Fibroblast of villous mesenchyme (primary cell): ENCODE results near the gene CALHM3. TPM values are rescaled to one million over a fixed set of nuclear protein-coding genes. Genes with fewer than 3 reads are reported as not detected.
"Not testable (repeated sequence)": the region's sequence is repeated elsewhere in the genome, so short reads cannot be mapped to it uniquely, and the experiment has no call there.

Experiments
- DNase-seq: peaks from one replicate; pipeline ENCODE4 v3.0.0-alpha.2; 2010; ENCODE audit warnings: low read depth
- H3K4me3 ChIP-seq: 2 replicates; pipeline ENCODE4 v1.5.1; 2011; ENCODE audit warnings: low read depth, mild to moderate bottlenecking, low read length
- CTCF ChIP-seq: IDR thresholded peaks from 2 replicates; pipeline ENCODE4 v1.5.1; 2012; ENCODE audit warnings: low read depth, mild to moderate bottlenecking, low read length; ENCODE audit not compliant: insufficient read depth
- total RNA-seq: library from RNA; depleted of rRNA; stranded (reverse); fragments of >200 nt; gene quantifications from 2 replicates; pipeline ENCODE4 v1.2.3, GENCODE V29; 2012

CALHM3 gene
- total RNA-seq, 1 donor: under 0.01 TPM

DNA sequence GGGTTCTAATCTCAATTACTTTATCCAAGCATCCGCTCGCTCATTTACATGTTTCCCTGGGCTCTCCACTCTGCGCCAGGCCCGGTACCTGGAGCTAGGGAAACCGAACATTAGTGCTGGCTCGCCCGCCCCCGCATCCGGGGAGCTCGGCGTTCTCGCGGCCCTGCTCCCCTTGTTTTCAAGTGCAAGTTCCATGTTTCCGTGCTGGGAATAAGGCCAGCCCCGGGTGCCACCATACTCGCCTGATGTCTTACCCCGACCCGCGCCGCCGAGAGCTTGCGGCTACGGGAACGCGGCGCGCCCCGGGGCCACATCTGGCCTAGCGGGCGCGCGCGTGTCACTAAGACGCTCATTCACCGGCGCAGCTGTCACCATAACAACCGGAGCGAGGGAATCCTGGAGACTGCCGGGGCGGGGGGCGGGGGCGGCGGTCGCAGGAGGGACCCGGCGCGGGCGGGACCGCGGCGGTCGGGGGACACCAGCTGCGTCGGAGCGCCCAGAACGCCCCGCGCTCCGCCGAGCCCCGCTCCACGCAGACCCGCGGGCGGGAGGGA lies 14.4 kb upstream of the CALHM3 start, which contains the start of gene NEURL1:
NEURL1 (plus strand) TSS at position 344 of the 554 bp plus-strand sequence. CDS start 683 bp downstream, outside the sequence.
- no peak for TF ChIP-seq CTCF
- DNase-seq: no peak

DNA sequence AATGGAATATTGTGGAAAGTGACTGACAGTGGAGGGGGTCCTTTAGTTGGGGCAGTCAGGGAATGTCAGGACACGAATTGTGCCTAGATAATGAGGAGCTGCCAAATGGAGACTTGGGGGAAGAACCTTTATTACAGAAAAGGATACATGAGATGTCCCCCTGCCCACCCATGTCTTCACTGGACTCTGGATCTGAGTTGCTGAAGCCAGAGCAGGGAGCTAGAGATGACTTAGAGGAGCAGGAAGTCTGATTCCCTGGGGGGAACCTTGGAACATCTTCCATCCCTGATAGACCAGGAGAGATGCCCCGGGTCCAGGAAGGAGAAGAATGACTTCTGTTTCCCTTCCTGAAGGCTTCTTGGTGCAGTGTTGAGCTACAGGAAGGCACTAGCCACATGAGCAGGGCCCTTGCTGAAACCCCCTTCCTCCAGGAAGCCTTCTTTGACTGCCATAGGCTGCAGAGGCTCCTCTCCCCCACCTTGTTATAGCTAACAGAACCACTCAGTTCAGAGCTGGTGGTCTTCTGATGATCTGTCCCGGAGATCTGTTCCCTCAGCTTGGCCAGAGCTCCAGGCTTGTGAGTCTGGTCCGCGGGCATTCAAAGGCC lies 13.7 kb upstream of the CALHM3 start:
- DNase-seq: no peak
- TF ChIP-seq CTCF: no peak
- no peak overlapping the region for H3K4me3 ChIP-seq

More for the DNA sequence above, 14.4 kb upstream of the CALHM3 start, which contains the start of gene NEURL1:
- peak within 1 kb of the TSS; percentile 38 for H3K4me3 ChIP-seq

GRCh38 chr10:103491729-103492364 lies 12.8 kb upstream of the CALHM3 start:
- no peak overlapping the region for H3K4me3 ChIP-seq
- DNase-seq: peak; percentile 97
- TF ChIP-seq CTCF: no peak

GRCh38 chr10:103490986-103491314 lies 11.9 kb upstream of the CALHM3 start:
- no peak for DNase-seq
- H3K4me3 ChIP-seq: no peak overlapping the region
- TF ChIP-seq CTCF: no peak

DNA sequence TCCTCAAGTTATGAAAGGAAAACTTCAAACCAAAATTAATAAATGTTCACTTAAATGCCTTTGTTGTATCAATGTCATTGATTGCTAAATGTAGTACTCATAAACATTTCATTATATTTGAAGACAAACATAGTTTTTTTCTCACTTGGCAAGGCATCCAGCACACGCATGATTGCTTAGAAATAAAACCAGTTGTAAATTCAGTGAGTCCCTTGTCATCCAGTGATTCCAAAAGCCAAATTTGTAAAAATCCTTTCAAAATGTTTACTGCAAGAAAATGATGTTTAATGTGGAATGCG lies 8.3 kb upstream of the CALHM3 start:
- TF ChIP-seq CTCF: no peak
- no peak for DNase-seq
- H3K4me3 ChIP-seq: no peak overlapping the region

DNA sequence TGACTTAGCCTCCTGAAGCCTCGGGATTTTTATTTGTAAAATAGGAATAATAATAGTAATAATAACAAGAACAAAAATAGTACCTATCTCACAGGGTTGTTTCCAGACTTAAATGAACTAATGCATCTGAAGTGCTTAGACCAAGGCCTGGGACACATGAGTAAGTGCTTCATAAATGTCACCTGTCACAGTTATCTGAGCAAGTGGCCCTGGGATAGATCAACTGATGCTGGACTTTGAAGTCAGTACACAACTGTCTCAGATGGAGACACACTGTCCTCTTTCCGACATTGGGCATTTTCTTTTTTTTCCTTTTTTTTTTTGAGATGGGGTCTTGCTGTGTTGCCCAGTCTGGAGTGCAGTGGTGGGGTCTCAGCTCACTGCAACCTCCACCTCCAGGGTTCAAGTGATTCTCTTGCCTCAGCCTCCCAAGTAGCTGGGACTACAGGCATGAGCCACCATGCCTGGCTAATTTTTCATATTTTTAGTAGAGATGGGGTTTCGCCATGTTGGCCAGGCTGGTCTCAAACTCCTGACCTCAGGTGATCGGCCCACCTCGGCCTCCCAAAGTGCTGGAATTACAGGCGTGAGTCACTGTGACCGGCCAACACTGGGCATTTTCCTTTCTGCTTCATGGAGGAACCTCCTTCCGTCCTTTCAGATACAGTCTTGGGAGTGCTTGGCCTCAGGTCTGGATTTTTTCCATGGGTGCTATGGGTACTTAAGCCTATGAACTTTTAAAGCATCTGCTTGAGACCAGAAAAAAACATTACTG lies 7.8 kb upstream of the CALHM3 start:
- DNase-seq: peak; percentile 14
- not testable (repeated sequence) for H3K4me3 ChIP-seq

DNA sequence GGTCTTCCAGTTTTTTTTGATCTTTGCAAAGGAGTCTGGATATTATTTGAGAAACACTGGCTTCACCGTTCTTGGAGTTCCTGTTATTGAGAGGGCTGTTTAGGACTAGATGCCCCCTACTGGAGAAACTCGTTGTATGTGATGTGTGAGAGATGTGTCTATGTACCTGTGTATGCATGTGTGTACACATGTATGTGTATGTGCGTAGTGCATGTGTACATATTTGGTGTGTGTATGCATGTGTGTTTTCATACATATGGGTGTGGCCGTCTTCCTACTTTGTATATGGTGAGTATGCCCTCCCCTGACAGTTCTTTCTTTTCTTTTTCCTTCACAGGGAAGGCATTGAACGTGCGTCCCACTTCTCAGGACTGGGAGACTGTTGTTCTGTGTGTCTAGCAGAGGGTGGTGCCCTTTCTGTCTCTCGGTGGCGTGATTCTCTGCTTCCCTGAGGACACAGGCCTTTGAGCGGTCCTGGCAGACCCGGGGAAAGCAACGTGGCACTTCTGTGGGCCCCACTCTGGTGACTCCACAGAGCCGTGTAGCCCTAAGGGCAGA lies 3.0 kb upstream of the CALHM3 start:
- no peak overlapping the region for H3K4me3 ChIP-seq
- TF ChIP-seq CTCF: peak; percentile 70
- peak; percentile 77 for DNase-seq
